AG08395 (cell line): ENCODE results near the gene TICAM1.
A peak's percentile ranks its signal among the peaks of the same experiment; 100 is the strongest.

Source experiments
- DNase-seq: peaks from one replicate; pipeline ENCODE4 v3.0.0; 2012; ENCODE audit warnings: mixed read lengths, low spot score

The TICAM1 gene

DNA sequence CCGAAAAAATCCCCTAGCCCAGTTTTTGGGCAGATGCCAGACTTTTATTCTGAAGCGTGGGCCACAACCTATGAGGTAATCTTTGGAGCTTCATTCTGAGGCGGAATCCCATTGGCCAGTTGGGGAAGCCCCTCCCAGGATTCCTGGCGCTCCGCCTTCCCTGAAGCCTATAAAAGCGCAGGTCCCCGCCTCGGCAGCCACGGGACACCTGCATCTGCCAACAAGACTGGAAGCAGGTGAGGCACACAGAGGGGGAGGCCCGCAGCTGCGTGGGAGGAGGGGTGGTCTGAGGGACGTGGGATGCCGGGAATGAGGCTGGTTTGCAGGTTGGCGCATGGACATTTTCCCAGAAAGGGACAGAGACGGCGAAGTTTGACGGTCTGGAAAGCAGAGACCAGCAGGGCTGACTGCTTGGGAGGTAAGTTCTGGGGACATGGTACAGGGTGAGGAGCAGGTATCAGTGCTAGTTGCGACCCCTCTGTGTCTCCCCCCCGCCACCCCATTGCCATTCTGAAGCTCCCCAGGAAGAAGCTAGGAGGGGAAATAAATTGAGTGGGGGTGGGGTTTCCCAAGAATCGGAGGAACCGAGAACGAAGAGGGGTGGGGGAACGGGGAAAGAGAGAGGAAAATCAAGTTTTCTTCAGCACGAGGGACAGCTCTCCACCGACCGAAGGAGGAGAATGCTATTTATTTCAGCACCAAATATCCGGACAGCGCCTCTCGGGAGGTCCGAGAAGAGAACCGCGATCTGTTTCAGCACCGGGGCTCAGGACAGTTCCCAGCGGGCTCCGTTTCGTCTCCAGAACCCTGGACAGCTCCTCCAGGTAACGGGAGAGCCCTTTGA lies 62.4 kb downstream of the TICAM1 start:
- DNase-seq: peak; percentile 89
